ENCODE measurements around the gene MAGEF1. TPM values are rescaled to one million over a fixed set of nuclear protein-coding genes. Genes with fewer than 3 reads are reported as not detected.

Gene MAGEF1
- total and polyA plus RNA-seq, 2 experiments from 2014 or later = 66.5 to 88.7 TPM

DNA sequence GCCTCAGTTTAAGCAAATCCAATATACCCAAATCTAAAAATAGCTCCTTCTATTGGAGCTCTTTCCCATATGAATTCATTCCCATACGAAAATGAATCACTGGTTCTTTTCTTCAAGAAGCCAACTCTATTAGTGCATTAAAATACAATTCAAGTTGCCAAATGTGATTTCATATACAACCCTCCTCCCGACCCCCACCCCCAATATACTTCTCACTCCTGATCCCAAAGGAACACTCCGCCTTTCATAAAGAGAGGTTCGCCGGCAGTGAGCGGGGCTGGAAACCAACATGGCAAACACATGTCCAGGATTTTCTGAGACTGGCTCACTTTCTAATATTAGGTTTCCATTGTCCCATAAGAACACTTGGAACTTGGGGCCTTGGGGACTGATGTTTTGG is 48.5 kb downstream of the MAGEF1 start:
- no peaks in the 10 kb centered on the region for H3K9me3 Mint-ChIP-seq
- H3K4me1 Mint-ChIP-seq = peaks cover 48% of the 10 kb centered on the region
- peaks cover 17% of the 10 kb centered on the region for H3K4me1 ChIP-seq (ENCODE audit: insufficient read depth)
- H3K4me2 ChIP-seq = no peak overlapping the region
- no peak overlapping the region for H3K4me3 Mint-ChIP-seq
- H4K20me1 ChIP-seq (replicated peaks; ENCODE audit: insufficient read depth) = no peaks in the 10 kb centered on the region
- DNase-seq (ENCODE audit: low spot score) (no peak), ATAC-seq (no peak)
- no peaks in the 10 kb centered on the region for H3K9me2 ChIP-seq (ENCODE audit: insufficient read depth)
- TF ChIP-seq JUNB (IDR thresholded peaks at IDR 0.05; ENCODE audit: unreplicated experiment) (no peak), POLR2AphosphoS5 (IDR thresholded peaks at IDR 0.05; ENCODE audit: low read depth) (no peak), ZNF331 (CRISPR knock-in tag; IDR thresholded peaks at IDR 0.05; ENCODE audit: low read depth) (no peak), ZNF114 (CRISPR knock-in tag; IDR thresholded peaks at IDR 0.05) (no peak), EZH2 (IDR thresholded peaks at IDR 0.05; ENCODE audit: low read depth, unreplicated experiment) (no peak), NANOG (IDR thresholded peaks at IDR 0.05; ENCODE audit: borderline replicate concordance) (no peak), CREB1 (CRISPR knock-in tag; IDR thresholded peaks at IDR 0.05; ENCODE audit: low read depth) (no peak), EZH2phosphoT487 (IDR thresholded peaks at IDR 0.05; ENCODE audit: unreplicated experiment) (no peak), STAT1 (IDR thresholded peaks at IDR 0.05; ENCODE audit: unreplicated experiment) (no peak)
- TF ChIP-seq, protein P1, sequence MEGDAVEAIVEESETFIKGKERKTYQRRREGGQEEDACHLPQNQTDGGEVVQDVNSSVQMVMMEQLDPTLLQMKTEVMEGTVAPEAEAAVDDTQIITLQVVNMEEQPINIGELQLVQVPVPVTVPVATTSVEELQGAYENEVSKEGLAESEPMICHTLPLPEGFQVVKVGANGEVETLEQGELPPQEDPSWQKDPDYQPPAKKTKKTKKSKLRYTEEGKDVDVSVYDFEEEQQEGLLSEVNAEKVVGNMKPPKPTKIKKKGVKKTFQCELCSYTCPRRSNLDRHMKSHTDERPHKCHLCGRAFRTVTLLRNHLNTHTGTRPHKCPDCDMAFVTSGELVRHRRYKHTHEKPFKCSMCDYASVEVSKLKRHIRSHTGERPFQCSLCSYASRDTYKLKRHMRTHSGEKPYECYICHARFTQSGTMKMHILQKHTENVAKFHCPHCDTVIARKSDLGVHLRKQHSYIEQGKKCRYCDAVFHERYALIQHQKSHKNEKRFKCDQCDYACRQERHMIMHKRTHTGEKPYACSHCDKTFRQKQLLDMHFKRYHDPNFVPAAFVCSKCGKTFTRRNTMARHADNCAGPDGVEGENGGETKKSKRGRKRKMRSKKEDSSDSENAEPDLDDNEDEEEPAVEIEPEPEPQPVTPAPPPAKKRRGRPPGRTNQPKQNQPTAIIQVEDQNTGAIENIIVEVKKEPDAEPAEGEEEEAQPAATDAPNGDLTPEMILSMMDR (conservative IDR thresholded peaks at IDR 0.05; ENCODE audit: low read depth in 2 of 2) = no peak
- TF ChIP-seq, protein P2, sequence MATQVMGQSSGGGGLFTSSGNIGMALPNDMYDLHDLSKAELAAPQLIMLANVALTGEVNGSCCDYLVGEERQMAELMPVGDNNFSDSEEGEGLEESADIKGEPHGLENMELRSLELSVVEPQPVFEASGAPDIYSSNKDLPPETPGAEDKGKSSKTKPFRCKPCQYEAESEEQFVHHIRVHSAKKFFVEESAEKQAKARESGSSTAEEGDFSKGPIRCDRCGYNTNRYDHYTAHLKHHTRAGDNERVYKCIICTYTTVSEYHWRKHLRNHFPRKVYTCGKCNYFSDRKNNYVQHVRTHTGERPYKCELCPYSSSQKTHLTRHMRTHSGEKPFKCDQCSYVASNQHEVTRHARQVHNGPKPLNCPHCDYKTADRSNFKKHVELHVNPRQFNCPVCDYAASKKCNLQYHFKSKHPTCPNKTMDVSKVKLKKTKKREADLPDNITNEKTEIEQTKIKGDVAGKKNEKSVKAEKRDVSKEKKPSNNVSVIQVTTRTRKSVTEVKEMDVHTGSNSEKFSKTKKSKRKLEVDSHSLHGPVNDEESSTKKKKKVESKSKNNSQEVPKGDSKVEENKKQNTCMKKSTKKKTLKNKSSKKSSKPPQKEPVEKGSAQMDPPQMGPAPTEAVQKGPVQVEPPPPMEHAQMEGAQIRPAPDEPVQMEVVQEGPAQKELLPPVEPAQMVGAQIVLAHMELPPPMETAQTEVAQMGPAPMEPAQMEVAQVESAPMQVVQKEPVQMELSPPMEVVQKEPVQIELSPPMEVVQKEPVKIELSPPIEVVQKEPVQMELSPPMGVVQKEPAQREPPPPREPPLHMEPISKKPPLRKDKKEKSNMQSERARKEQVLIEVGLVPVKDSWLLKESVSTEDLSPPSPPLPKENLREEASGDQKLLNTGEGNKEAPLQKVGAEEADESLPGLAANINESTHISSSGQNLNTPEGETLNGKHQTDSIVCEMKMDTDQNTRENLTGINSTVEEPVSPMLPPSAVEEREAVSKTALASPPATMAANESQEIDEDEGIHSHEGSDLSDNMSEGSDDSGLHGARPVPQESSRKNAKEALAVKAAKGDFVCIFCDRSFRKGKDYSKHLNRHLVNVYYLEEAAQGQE (IDR thresholded peaks at IDR 0.05; ENCODE audit: unreplicated experiment) = no peak
- TF ChIP-seq, protein P3, sequence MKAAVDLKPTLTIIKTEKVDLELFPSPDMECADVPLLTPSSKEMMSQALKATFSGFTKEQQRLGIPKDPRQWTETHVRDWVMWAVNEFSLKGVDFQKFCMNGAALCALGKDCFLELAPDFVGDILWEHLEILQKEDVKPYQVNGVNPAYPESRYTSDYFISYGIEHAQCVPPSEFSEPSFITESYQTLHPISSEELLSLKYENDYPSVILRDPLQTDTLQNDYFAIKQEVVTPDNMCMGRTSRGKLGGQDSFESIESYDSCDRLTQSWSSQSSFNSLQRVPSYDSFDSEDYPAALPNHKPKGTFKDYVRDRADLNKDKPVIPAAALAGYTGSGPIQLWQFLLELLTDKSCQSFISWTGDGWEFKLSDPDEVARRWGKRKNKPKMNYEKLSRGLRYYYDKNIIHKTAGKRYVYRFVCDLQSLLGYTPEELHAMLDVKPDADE (IDR thresholded peaks at IDR 0.05) = no peak
- TF ChIP-seq, protein P4, sequence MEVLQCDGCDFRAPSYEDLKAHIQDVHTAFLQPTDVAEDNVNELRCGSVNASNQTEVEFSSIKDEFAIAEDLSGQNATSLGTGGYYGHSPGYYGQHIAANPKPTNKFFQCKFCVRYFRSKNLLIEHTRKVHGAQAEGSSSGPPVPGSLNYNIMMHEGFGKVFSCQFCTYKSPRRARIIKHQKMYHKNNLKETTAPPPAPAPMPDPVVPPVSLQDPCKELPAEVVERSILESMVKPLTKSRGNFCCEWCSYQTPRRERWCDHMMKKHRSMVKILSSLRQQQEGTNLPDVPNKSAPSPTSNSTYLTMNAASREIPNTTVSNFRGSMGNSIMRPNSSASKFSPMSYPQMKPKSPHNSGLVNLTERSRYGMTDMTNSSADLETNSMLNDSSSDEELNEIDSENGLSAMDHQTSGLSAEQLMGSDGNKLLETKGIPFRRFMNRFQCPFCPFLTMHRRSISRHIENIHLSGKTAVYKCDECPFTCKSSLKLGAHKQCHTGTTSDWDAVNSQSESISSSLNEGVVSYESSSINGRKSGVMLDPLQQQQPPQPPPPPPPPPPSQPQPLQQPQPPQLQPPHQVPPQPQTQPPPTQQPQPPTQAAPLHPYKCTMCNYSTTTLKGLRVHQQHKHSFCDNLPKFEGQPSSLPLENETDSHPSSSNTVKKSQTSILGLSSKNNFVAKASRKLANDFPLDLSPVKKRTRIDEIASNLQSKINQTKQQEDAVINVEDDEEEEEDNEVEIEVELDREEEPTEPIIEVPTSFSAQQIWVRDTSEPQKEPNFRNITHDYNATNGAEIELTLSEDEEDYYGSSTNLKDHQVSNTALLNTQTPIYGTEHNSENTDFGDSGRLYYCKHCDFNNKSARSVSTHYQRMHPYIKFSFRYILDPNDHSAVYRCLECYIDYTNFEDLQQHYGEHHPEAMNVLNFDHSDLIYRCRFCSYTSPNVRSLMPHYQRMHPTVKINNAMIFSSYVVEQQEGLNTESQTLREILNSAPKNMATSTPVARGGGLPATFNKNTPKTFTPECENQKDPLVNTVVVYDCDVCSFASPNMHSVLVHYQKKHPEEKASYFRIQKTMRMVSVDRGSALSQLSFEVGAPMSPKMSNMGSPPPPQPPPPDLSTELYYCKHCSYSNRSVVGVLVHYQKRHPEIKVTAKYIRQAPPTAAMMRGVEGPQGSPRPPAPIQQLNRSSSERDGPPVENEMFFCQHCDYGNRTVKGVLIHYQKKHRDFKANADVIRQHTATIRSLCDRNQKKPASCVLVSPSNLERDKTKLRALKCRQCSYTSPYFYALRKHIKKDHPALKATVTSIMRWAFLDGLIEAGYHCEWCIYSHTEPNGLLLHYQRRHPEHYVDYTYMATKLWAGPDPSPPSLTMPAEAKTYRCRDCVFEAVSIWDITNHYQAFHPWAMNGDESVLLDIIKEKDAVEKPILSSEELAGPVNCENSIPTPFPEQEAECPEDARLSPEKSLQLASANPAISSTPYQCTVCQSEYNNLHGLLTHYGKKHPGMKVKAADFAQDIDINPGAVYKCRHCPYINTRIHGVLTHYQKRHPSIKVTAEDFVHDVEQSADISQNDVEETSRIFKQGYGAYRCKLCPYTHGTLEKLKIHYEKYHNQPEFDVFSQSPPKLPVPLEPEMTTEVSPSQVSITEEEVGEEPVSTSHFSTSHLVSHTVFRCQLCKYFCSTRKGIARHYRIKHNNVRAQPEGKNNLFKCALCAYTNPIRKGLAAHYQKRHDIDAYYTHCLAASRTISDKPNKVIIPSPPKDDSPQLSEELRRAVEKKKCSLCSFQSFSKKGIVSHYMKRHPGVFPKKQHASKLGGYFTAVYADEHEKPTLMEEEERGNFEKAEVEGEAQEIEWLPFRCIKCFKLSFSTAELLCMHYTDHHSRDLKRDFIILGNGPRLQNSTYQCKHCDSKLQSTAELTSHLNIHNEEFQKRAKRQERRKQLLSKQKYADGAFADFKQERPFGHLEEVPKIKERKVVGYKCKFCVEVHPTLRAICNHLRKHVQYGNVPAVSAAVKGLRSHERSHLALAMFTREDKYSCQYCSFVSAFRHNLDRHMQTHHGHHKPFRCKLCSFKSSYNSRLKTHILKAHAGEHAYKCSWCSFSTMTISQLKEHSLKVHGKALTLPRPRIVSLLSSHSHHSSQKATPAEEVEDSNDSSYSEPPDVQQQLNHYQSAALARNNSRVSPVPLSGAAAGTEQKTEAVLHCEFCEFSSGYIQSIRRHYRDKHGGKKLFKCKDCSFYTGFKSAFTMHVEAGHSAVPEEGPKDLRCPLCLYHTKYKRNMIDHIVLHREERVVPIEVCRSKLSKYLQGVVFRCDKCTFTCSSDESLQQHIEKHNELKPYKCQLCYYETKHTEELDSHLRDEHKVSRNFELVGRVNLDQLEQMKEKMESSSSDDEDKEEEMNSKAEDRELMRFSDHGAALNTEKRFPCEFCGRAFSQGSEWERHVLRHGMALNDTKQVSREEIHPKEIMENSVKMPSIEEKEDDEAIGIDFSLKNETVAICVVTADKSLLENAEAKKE (CRISPR knock-in tag; IDR thresholded peaks at IDR 0.05) = no peak
- no peaks in the 10 kb centered on the region for H3K27me3 ChIP-seq (ENCODE audit: insufficient read depth)
- H3K36me3 ChIP-seq (ENCODE audit: insufficient read depth) = no peaks in the 10 kb centered on the region
- H2AFZ ChIP-seq = no peak overlapping the region
- no peak overlapping the region for H3K27ac ChIP-seq (ENCODE audit: low read depth)
- H3K27ac Mint-ChIP-seq = no peak overlapping the region
- H3K4me3 ChIP-seq = no peak overlapping the region
- H3F3A ChIP-seq (replicated peaks; ENCODE audit: low read depth) = no peaks in the 10 kb centered on the region
- no peaks in the 10 kb centered on the region for H3K36me3 Mint-ChIP-seq (ENCODE audit: low read depth)
- no peaks in the 10 kb centered on the region for H3K79me2 ChIP-seq (replicated peaks; ENCODE audit: insufficient read depth)
- peaks cover 17% of the 10 kb centered on the region for H3K27me3 Mint-ChIP-seq (ENCODE audit: insufficient read depth, low read depth, poor library complexity)
